Raji (cell line): Measurements from ENCODE around the gene DCAF7.

ENCODE experiments used
- POLR2A ChIP-seq: IDR thresholded peaks from 2 replicates; pipeline ENCODE4 v1.6.1; 2011; ENCODE audit warnings: low read depth, low read length, control low read depth; ENCODE audit not compliant: insufficient read depth

Gene DCAF7

GRCh38 chr17:63550817-63551639 lies 751 bp downstream of the DCAF7 start:
- no peak for TF ChIP-seq POLR2A

GRCh38 chr17:63552211-63552610 lies 1.9 kb downstream of the DCAF7 start:
- no peak for TF ChIP-seq POLR2A

GRCh38 chr17:63555500-63556156 lies 5.4 kb downstream of the DCAF7 start:
- TF ChIP-seq POLR2A, result no peak

- no peak for TF ChIP-seq POLR2A
Measured at GRCh38 chr17:63557416-63557815, 7.1 kb downstream of the DCAF7 start.

- TF ChIP-seq POLR2A, result no peak
Measured at GRCh38 chr17:63558441-63558840, 8.2 kb downstream of the DCAF7 start.

- no peak for TF ChIP-seq POLR2A
Measured at GRCh38 chr17:63561819-63562218, 11.5 kb downstream of the DCAF7 start.

- no peak for TF ChIP-seq POLR2A
Measured at GRCh38 chr17:63563339-63563738, 13.1 kb downstream of the DCAF7 start.

GRCh38 chr17:63564562-63564961 lies 14.3 kb downstream of the DCAF7 start:
- no peak for TF ChIP-seq POLR2A

GRCh38 chr17:63567229-63567628 lies 17.0 kb downstream of the DCAF7 start:
- TF ChIP-seq POLR2A, result no peak

- TF ChIP-seq POLR2A, result no peak
Measured at GRCh38 chr17:63568563-63568962, 18.3 kb downstream of the DCAF7 start.

GRCh38 chr17:63571632-63572310 lies 21.5 kb downstream of the DCAF7 start:
- TF ChIP-seq POLR2A, result no peak

- TF ChIP-seq POLR2A, result no peak
Measured at GRCh38 chr17:63573634-63574033, 23.4 kb downstream of the DCAF7 start.

- no peak for TF ChIP-seq POLR2A
Measured at GRCh38 chr17:63578027-63578768, 27.9 kb downstream of the DCAF7 start.

GRCh38 chr17:63578769-63579111 lies 28.5 kb downstream of the DCAF7 start:
- TF ChIP-seq POLR2A, result no peak

GRCh38 chr17:63579633-63580032 lies 29.4 kb downstream of the DCAF7 start:
- TF ChIP-seq POLR2A, result no peak
